HCT116 (cell line): ENCODE results near the gene APBB2.

Experiments used
- ATF3 ChIP-seq: IDR thresholded peaks from 2 replicates; pipeline ENCODE4 v1.6.1; 2012
- CBX3 ChIP-seq: IDR thresholded peaks from 2 replicates; pipeline ENCODE4 v1.6.1; 2012; ENCODE audit warnings: low read depth
- CEBPB ChIP-seq: IDR thresholded peaks from 2 replicates; pipeline ENCODE4 v1.6.1; 2012; ENCODE audit warnings: low read depth
- CTCF ChIP-seq, 3 experiments: fragments of 200-600 bp in 1 of 3; sonication (generic) in 1 of 3; IDR thresholded peaks in 2 of 3; conservative IDR thresholded peaks in 1 of 3; 2 replicates each; pipeline ENCODE4 v1.5.1; 2012 to 2017; ENCODE audit warnings: low read depth in 2 of 3, low read length in 2 of 3, antibody characterized with exemption in 1 of 3, borderline replicate concordance in 1 of 3, control low read depth in 1 of 3, mild to moderate bottlenecking in 1 of 3, mixed read lengths in 1 of 3, mixed run types in 1 of 3, moderate library complexity in 1 of 3; ENCODE audit not compliant: insufficient read depth in 1 of 3
- EZH2phosphoT487 ChIP-seq: fragments of 200-600 bp; IDR thresholded peaks from 2 replicates; pipeline ENCODE4 v1.6.1; 2018; ENCODE audit warnings: antibody characterized with exemption, borderline replicate concordance
- POLR2A ChIP-seq: IDR thresholded peaks from 2 replicates; pipeline ENCODE4 v1.7.0; 2011; ENCODE audit warnings: borderline replicate concordance; ENCODE audit not compliant: insufficient read depth, insufficient read length; ENCODE audit errors: extremely low read depth
- REST ChIP-seq: IDR thresholded peaks from 2 replicates; pipeline ENCODE4 v1.6.1; 2012; ENCODE audit warnings: low read depth
- YY1 ChIP-seq: IDR thresholded peaks from 2 replicates; pipeline ENCODE4 v1.6.1; 2011; ENCODE audit warnings: low read length, low read depth, moderate library complexity, mild to moderate bottlenecking; ENCODE audit not compliant: insufficient replicate concordance; ENCODE audit errors: extremely low read depth

GRCh38 chr4:41095192-41095872 lies 119.0 kb downstream of the APBB2 start:
- TF ChIP-seq POLR2A = no peak
- no peak for TF ChIP-seq CEBPB
- TF ChIP-seq CTCF (IDR thresholded peaks at IDR 0.05 in 2 of 3, conservative IDR thresholded peaks at IDR 0.05 in 1 of 3; ENCODE audit: borderline replicate concordance in 1 of 3, insufficient read depth in 1 of 3, low read depth in 2 of 3, low read length in 2 of 3) = no peak
- TF ChIP-seq REST = no peak
- no peak for TF ChIP-seq EZH2phosphoT487
- TF ChIP-seq CBX3 = no peak
- TF ChIP-seq YY1 = no peak
- no peak for TF ChIP-seq ATF3
